Ishikawa (cell line): Measurements from ENCODE around the gene SC5D.

Experiments
- CEBPB ChIP-seq: IDR thresholded peaks from 2 replicates; pipeline ENCODE4 v1.6.1; 2012
- CREB1 ChIP-seq: IDR thresholded peaks from 2 replicates; pipeline ENCODE4 v1.6.1; 2012; ENCODE audit warnings: low read depth
- EGR1 ChIP-seq: IDR thresholded peaks from 2 replicates; pipeline ENCODE4 v1.6.1; 2012
- EP300 ChIP-seq: IDR thresholded peaks from 2 replicates; pipeline ENCODE4 v1.6.1; 2012; ENCODE audit warnings: borderline replicate concordance
- FOXM1 ChIP-seq: IDR thresholded peaks from 2 replicates; pipeline ENCODE4 v1.6.1; 2012; ENCODE audit warnings: low read depth, borderline replicate concordance
- NFIC ChIP-seq: IDR thresholded peaks from 2 replicates; pipeline ENCODE4 v1.6.1; 2012
- RAD21 ChIP-seq: IDR thresholded peaks from 2 replicates; pipeline ENCODE4 v1.6.1; 2012; ENCODE audit warnings: low read depth
- TAF1 ChIP-seq: IDR thresholded peaks from 2 replicates; pipeline ENCODE4 v1.6.1; 2012; ENCODE audit warnings: low read depth, mild to moderate bottlenecking
- TCF12 ChIP-seq: IDR thresholded peaks from 2 replicates; pipeline ENCODE4 v1.6.1; 2012; ENCODE audit warnings: low read depth
- TEAD4 ChIP-seq: IDR thresholded peaks from 2 replicates; pipeline ENCODE4 v1.6.1; 2012
- YY1 ChIP-seq: IDR thresholded peaks from 2 replicates; pipeline ENCODE4 v1.6.1; 2012; ENCODE audit warnings: low read depth
- ZBTB7A ChIP-seq: IDR thresholded peaks from 2 replicates; pipeline ENCODE4 v1.6.1; 2012; ENCODE audit warnings: low read depth
- TF ChIP-seq, protein P1 (sequence below): IDR thresholded peaks from 2 replicates; pipeline ENCODE4 v1.6.1; 2012; ENCODE audit warnings: low read depth, mild to moderate bottlenecking
- TF ChIP-seq, protein P2 (sequence below): IDR thresholded peaks from 2 replicates; pipeline ENCODE4 v1.6.1; 2012
- TF ChIP-seq, protein P3 (sequence below): IDR thresholded peaks from 2 replicates; pipeline ENCODE4 v1.6.1; 2012

Gene SC5D

DNA sequence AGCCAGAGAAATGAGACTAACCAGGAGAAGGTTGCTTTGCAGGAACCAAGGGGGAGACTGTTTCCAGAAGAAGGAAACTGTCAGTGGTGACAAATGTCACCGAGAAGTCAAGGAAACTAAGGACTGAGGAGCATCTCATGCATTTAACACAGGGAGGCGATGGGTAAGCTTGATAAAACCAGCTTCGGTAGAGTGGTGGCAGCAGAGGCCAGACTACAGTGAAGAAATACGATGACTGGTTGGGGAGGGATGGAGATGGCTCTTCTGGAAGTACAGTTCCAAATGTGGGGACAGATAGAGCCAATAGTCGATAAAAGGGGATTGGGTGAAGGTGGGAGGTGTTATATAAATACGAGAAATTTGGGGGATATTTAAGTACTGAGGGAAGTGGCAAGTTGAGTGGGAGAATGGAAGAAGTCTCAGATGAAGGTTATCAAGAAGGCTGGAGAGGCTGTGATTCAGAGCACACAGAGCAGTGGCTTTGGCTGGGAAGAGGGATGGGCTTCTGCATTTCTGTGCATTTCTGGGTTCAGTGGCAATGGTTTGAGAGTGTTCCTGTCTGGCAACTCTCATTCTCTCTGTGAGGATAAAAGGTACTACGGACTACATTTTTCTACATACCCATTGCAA, 29.2 kb downstream of the SC5D start:
- TF ChIP-seq TEAD4 = no peak
- TF ChIP-seq, protein P1, sequence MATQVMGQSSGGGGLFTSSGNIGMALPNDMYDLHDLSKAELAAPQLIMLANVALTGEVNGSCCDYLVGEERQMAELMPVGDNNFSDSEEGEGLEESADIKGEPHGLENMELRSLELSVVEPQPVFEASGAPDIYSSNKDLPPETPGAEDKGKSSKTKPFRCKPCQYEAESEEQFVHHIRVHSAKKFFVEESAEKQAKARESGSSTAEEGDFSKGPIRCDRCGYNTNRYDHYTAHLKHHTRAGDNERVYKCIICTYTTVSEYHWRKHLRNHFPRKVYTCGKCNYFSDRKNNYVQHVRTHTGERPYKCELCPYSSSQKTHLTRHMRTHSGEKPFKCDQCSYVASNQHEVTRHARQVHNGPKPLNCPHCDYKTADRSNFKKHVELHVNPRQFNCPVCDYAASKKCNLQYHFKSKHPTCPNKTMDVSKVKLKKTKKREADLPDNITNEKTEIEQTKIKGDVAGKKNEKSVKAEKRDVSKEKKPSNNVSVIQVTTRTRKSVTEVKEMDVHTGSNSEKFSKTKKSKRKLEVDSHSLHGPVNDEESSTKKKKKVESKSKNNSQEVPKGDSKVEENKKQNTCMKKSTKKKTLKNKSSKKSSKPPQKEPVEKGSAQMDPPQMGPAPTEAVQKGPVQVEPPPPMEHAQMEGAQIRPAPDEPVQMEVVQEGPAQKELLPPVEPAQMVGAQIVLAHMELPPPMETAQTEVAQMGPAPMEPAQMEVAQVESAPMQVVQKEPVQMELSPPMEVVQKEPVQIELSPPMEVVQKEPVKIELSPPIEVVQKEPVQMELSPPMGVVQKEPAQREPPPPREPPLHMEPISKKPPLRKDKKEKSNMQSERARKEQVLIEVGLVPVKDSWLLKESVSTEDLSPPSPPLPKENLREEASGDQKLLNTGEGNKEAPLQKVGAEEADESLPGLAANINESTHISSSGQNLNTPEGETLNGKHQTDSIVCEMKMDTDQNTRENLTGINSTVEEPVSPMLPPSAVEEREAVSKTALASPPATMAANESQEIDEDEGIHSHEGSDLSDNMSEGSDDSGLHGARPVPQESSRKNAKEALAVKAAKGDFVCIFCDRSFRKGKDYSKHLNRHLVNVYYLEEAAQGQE = no peak
- no peak for TF ChIP-seq ZBTB7A
- TF ChIP-seq, protein P2, sequence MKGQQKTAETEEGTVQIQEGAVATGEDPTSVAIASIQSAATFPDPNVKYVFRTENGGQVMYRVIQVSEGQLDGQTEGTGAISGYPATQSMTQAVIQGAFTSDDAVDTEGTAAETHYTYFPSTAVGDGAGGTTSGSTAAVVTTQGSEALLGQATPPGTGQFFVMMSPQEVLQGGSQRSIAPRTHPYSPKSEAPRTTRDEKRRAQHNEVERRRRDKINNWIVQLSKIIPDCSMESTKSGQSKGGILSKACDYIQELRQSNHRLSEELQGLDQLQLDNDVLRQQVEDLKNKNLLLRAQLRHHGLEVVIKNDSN = no peak
- no peak for TF ChIP-seq NFIC
- TF ChIP-seq RAD21 = peak; percentile 75
- TF ChIP-seq EGR1 = no peak

DNA sequence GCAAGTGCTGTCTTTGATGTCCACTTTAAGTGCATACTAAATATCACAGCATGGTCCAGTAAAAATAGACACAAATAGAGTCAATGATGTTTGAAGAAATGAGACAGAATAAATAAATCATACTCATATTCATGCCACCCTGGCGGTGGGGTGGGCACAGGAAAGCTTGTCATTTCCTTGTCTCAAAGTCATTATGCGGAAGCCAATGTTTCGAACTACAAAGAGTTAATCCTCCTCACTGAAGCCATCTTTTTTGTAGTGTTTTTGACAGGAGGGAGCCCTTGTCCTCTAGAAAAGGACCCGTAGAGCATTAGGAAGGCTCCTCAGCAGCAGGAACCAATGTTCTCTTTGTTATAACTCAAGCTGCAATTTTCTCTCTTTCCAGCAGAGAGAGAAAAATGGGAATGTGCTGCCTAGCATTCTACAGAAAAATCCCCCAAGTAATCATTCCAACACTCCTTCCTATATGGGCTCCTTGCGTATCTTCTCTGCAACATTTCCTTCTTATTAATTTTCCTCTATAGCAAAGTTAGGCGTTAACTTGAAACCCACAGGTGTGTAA, 30.6 kb downstream of the SC5D start:
- TF ChIP-seq FOXM1 = no peak

DNA sequence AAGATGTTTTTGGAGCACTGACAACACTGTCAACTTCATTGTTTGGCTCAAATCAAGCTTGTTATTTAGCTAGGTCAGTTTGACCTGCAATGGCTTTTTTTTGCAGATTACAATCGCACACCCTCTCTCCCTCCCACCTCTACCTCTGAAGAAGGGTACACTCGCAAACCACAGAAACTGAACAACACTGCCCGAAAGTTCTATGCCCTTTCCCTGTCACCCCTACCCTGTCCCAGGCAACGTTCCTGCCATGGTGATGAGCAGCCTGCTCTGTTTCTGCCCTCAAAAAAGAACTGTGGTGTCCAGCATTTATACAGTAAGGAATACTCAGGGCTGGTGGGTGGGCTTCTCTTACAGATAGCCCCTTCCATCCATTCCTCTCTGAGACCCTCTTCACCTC, 33.7 kb downstream of the SC5D start:
- TF ChIP-seq TCF12 = no peak
- no peak for TF ChIP-seq RAD21
- TF ChIP-seq EGR1 = no peak
- TF ChIP-seq TEAD4 = no peak
- no peak for TF ChIP-seq EP300
- TF ChIP-seq FOXM1 = no peak
- TF ChIP-seq, protein P2 = no peak
- TF ChIP-seq CEBPB = no peak
- TF ChIP-seq YY1 = no peak
- TF ChIP-seq ZBTB7A = no peak
- TF ChIP-seq CREB1 = no peak
- TF ChIP-seq, protein P3, sequence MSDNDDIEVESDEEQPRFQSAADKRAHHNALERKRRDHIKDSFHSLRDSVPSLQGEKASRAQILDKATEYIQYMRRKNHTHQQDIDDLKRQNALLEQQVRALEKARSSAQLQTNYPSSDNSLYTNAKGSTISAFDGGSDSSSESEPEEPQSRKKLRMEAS = no peak
- no peak for TF ChIP-seq NFIC
- TF ChIP-seq, protein P1 = no peak
- no peak for TF ChIP-seq TAF1

DNA sequence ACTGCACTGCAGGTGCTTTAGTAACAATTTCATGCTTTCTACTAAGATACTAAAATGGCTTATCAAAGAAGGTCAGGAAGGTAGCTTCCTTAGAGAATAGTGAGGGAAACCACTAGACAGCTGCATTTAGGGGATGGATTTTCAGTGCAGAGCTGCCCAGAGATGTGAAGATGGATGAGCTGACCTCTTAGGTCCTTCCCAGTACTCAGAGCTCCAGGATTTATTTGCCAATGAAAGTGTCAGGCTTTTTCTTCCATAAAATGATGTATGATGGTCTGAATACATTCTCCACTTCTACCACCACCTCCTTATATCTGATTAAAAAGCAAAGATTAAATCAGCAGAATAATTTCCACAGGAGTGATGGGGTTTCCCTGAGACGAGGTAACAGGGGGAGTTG, 35.0 kb downstream of the SC5D start:
- no peak for TF ChIP-seq CEBPB
- no peak for TF ChIP-seq TAF1
- TF ChIP-seq, protein P3 = no peak
- no peak for TF ChIP-seq TCF12
- no peak for TF ChIP-seq EP300
- TF ChIP-seq, protein P2 = no peak
- TF ChIP-seq NFIC = no peak
- no peak for TF ChIP-seq FOXM1
- no peak for TF ChIP-seq CREB1
- TF ChIP-seq, protein P1 = no peak
- no peak for TF ChIP-seq ZBTB7A
- TF ChIP-seq TEAD4 = no peak
- TF ChIP-seq YY1 = no peak
- no peak for TF ChIP-seq EGR1
- no peak for TF ChIP-seq RAD21
